ENCODE measurements around the gene COIL. TPM values are rescaled to one million over a fixed set of nuclear protein-coding genes. Genes with fewer than 3 reads are reported as not detected.

COIL gene
- total and polyA plus RNA-seq, 9 of the 15 experiments (the other 6 are each of a cell fraction or from before 2014, with no cell fraction given), result 23.9 to 41.3 (median 28.7) TPM

- TF ChIP-seq FOXJ3 (CRISPR knock-in tag; IDR thresholded peaks at IDR 0.05) (no peak), SLC30A9 (CRISPR knock-in tag; IDR thresholded peaks at IDR 0.05) (no peak)
These were observed 50.2 kb downstream of the COIL start (continued) for GRCh38 chr17:56910509-56911235.

GRCh38 chr17:56909742-56910508 lies 50.9 kb downstream of the COIL start:
- FAIRE-seq (peak; percentile 95), DNase-seq (ENCODE audit: extremely low read depth in 1 of 4, low spot score in 3 of 4) (peak; percentile 46 to 92 (median 63)), ATAC-seq (peak; percentile 62)
- intact Hi-C loops (cut with micrococcal nuclease), result loop anchor here (1.0 to 5.0 kb wide), 2 partner anchors 30 to 78 kb away; partner anchors contain the start of genes C17orf67 and DGKE
- Histone ChIP-seq H3K9ac (ENCODE audit: insufficient read depth in 1 of 2, low read depth in 2 of 2, low read length in 2 of 2) (peak overlapping the region; percentile 41 to 86; a peak in 3 of 4 replicates), H4K20me1 (replicated peaks; ENCODE audit: control insufficient read depth, insufficient read depth, low read length) (0 out of 2 replicates have a peak, but pooled peaks cover 4% of the 10 kb centered on the region), H3K27me3 (ENCODE audit: control insufficient read depth in 2 of 2, insufficient read depth in 2 of 2, low read length in 2 of 2) (no peaks in the 10 kb centered on the region), H3K4me2 (ENCODE audit: insufficient read depth, low read length) (peak overlapping the region; percentile 68), H3K79me2 (ENCODE audit: control insufficient read depth, insufficient read depth, low read length) (peaks cover 58% of the 10 kb centered on the region), H3K36me3 (ENCODE audit: control insufficient read depth, insufficient read depth, low read length) (peaks cover 53% of the 10 kb centered on the region), H3K9me3 (replicated peaks; ENCODE audit: control insufficient read depth, insufficient read depth, low read depth, low read length) (no peaks in the 10 kb centered on the region), H3K27ac (ENCODE audit: extremely low read depth, low read depth, low read length) (peak overlapping the region; percentile 68), H3K4me3 (peak overlapping the region; percentile 12; the same call in 1 of the 2 replicates), H3K9me1 (ENCODE audit: control insufficient read depth, insufficient read depth, low read length) (peaks cover 4% of the 10 kb centered on the region), H3K4me1 (replicated peaks in 1 of 2; ENCODE audit: control insufficient read depth in 2 of 2, insufficient read depth in 2 of 2, low read length in 2 of 2) (peaks cover 37 to 47% of the 10 kb centered on the region in 2 experiments), H2AFZ (ENCODE audit: low read depth, low read length) (no peak overlapping the region)
- POLR2A ChIA-PET, result interaction anchor here (0.6 to 2.8 kb wide), 8 partner anchors 9 to 273 kb away, joined by 3 to 12 read pairs (median 3); no protein-coding TSS in a partner anchor
- 3% methylated on average over 6 of the region's 6 CpGs for WGBS (ENCODE audit: insufficient coverage, low coverage, missing lambda C conversion rate)
- BruUV-seq (replicated peaks), result no TSS peak
- CTCF ChIA-PET (ENCODE audit: low intra/inter-chr PET ratio), result no interaction called here
- in situ Hi-C loops (cut with MboI), result no loop called here
- no peak for TF ChIP-seq CREB3L1 (IDR thresholded peaks at IDR 0.05; ENCODE audit: borderline replicate concordance, low read depth)
- 0 out of 2 replicates have a peak, but pooled peaks have one; percentile 23 for TF ChIP-seq TRIM28 (IDR thresholded peaks at IDR 0.05)
- TF ChIP-seq PHTF2 (CRISPR knock-in tag; IDR thresholded peaks at IDR 0.05), result 0 out of 2 replicates have a peak, but pooled peaks have one; percentile 43
- peak; percentile 34; the same call in 1 of the 2 replicates for TF ChIP-seq NFIC (IDR thresholded peaks at IDR 0.05)
- TF ChIP-seq SMAD2 (IDR thresholded peaks at IDR 0.05; ENCODE audit: low read depth, low read length), result no peak
- no peak for TF ChIP-seq CCAR2 (IDR thresholded peaks at IDR 0.05; ENCODE audit: low read depth, low read length)
- TF ChIP-seq RBM25 (IDR thresholded peaks at IDR 0.05; ENCODE audit: low read depth, low read length, severe bottlenecking), result peak; percentile 38
- TF ChIP-seq MCM5 (IDR thresholded peaks at IDR 0.05; ENCODE audit: low read depth), result no peak
- TF ChIP-seq ZNF644 (tag; IDR thresholded peaks at IDR 0.05; ENCODE audit: low read depth), result peak; percentile 62; the same call in 1 of the 2 replicates
- TF ChIP-seq NR2F6 (CRISPR knock-in tag; IDR thresholded peaks at IDR 0.05), result peak; percentile 87; the same call in 1 of the 2 replicates
- no peak for TF ChIP-seq PCBP2 (IDR thresholded peaks at IDR 0.05; ENCODE audit: low read depth, low read length, poor library complexity, severe bottlenecking)
- peak; percentile 83 for TF ChIP-seq SMAD4 (CRISPR knock-in tag; conservative IDR thresholded peaks at IDR 0.05)
- peak; percentile 73 for TF ChIP-seq NBN (IDR thresholded peaks at IDR 0.05; ENCODE audit: low read depth)
- no peak for TF ChIP-seq SMARCA5 (IDR thresholded peaks at IDR 0.05)
- TF ChIP-seq ID3 (CRISPR knock-in tag; IDR thresholded peaks at IDR 0.05), result no peak
- no peak for TF ChIP-seq ID3 (tag; IDR thresholded peaks at IDR 0.05)
- TF ChIP-seq ZKSCAN8 (CRISPR knock-in tag; IDR thresholded peaks at IDR 0.05), result peak; percentile 93
- TF ChIP-seq BRD4 (IDR thresholded peaks at IDR 0.05), result no peak
